ENCODE measurements around the gene CELF5. TPM values are rescaled to one million over a fixed set of nuclear protein-coding genes. Genes with fewer than 3 reads are reported as not detected.

CELF5 gene
- total and polyA plus RNA-seq, 9 of the 15 experiments (the other 6 are each of a cell fraction or from before 2014, with no cell fraction given): 0.01 to 0.56 (median 0.22) TPM

GRCh38 chr19:3203805-3204645, 20.4 kb upstream of the CELF5 start:
- intact Hi-C loops (cut with micrococcal nuclease) (no loop called here), in situ Hi-C loops (cut with MboI) (no loop called here)
- Histone ChIP-seq H3K9me1 (ENCODE audit: control insufficient read depth, insufficient read depth, low read length) (no peaks in the 10 kb centered on the region), H3K36me3 (ENCODE audit: control insufficient read depth, insufficient read depth, low read length) (peaks cover 86% of the 10 kb centered on the region; the same call in 2 of the 3 replicates), H3K4me3 (no peak overlapping the region), H3K9ac (ENCODE audit: insufficient read depth in 1 of 2, low read depth in 2 of 2, low read length in 2 of 2) (no peak overlapping the region; a peak in 1 of 4 replicates), H2AFZ (ENCODE audit: low read depth, low read length) (no peak overlapping the region), H3K27ac (ENCODE audit: extremely low read depth, low read depth, low read length) (no peak overlapping the region), H4K20me1 (replicated peaks; ENCODE audit: control insufficient read depth, insufficient read depth, low read length) (no peaks in the 10 kb centered on the region), H3K27me3 (ENCODE audit: control insufficient read depth in 2 of 2, insufficient read depth in 2 of 2, low read length in 2 of 2) (no peaks in the 10 kb centered on the region), H3K79me2 (ENCODE audit: control insufficient read depth, insufficient read depth, low read length) (no peaks in the 10 kb centered on the region), H3K4me2 (ENCODE audit: insufficient read depth, low read length) (no peak overlapping the region), H3K4me1 (replicated peaks in 1 of 2; ENCODE audit: control insufficient read depth in 2 of 2, insufficient read depth in 2 of 2, low read length in 2 of 2) (peaks cover 0 to 53% of the 10 kb centered on the region in 2 experiments; a peak in 2 of 5 replicates), H3K9me3 (replicated peaks; ENCODE audit: control insufficient read depth, insufficient read depth, low read depth, low read length) (no peaks in the 10 kb centered on the region)
- CTCF ChIA-PET (ENCODE audit: low intra/inter-chr PET ratio): no interaction called here
- TF ChIP-seq POLR2G (IDR thresholded peaks at IDR 0.05; ENCODE audit: low read depth, low read length) (peak; percentile 39; the same call in 1 of the 2 replicates), MAFK (IDR thresholded peaks at IDR 0.05; ENCODE audit: low read length) (no peak), JUND (IDR thresholded peaks at IDR 0.05; ENCODE audit: borderline replicate concordance, low read depth, low read length) (no peak), JUND (tag; IDR thresholded peaks at IDR 0.05; ENCODE audit: borderline replicate concordance, low read depth, low read length) (no peak)
- BruUV-seq (replicated peaks): no TSS peak
- 98% methylated on average over 25 of the region's 43 CpGs for WGBS (ENCODE audit: insufficient coverage, low coverage, missing lambda C conversion rate)
- no peak for FAIRE-seq
- POLR2A ChIA-PET: interaction anchor here (0.6 to 0.7 kb wide), 2 partner anchors 10 to 12 kb away, joined by 3 to 4 read pairs; no protein-coding TSS in a partner anchor
- no peak for DNase-seq (ENCODE audit: extremely low read depth in 1 of 4, low spot score in 3 of 4)
- ATAC-seq: no peak

Measured in K562 (cell line).